GM12892 (cell line): ENCODE results near the gene CSRNP2.

Experiments
- POLR2A ChIP-seq: IDR thresholded peaks from 2 replicates; pipeline ENCODE4 v1.6.1; 2011; ENCODE audit warnings: low read depth, low read length, control low read depth
- POLR2AphosphoS5 ChIP-seq: IDR thresholded peaks from 2 replicates; pipeline ENCODE4 v1.6.1; 2011; ENCODE audit warnings: low read depth, low read length, control low read depth
- TAF1 ChIP-seq: IDR thresholded peaks from 2 replicates; pipeline ENCODE4 v1.6.1; 2011; ENCODE audit warnings: low read depth, mild to moderate bottlenecking, control low read depth, low read length, borderline replicate concordance

DNA sequence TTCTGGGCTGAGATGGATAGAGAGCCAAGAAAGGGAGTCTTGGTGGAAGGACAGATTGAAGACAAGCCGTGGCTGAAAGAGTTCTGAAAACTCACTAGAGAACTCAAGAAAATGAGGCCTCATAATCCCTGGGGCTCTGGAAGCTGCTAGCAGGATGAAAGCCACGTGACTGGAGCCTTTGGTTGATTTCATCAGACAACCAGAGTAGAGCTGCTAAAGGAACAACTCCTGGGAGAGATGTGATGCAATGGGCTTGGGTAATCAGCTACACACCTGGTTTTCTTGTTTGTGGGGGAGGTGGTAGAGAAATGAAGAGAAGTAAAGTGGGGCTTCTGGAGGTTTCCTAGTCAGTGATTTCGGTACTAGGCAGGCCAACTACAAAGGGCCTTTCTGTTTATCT, 13.4 kb downstream of the CSRNP2 start:
- TF ChIP-seq POLR2AphosphoS5: no peak
- TF ChIP-seq POLR2A: no peak
- TF ChIP-seq TAF1: no peak
